ENCODE results near the gene CDK6. TPM values are rescaled to one million over a fixed set of nuclear protein-coding genes. Genes with fewer than 3 reads are reported as not detected.
A peak's percentile ranks its signal among the peaks of the same experiment; 100 is the strongest.

CDK6 gene
- polyA plus RNA-seq, 2 of the 4 experiments (the other 2 are of a cell fraction), result 13.6 to 25.9 TPM

- ChIA-PET CTCF (interaction anchor here (0.6 to 1.2 kb wide), 3 partner anchors 52 to 109 kb away, joined by 3 to 4 read pairs (median 3); no protein-coding TSS in a partner anchor), POLR2A (no interaction called here)
- TF ChIP-seq RAD21 (conservative IDR thresholded peaks at IDR 0.05 in 1 of 2, IDR thresholded peaks at IDR 0.05 in 1 of 2) (no peak), CBX8 (IDR thresholded peaks at IDR 0.05) (no peak), POLR2AphosphoS2 (conservative IDR thresholded peaks at IDR 0.05; ENCODE audit: low read length) (no peak), KDM1A (IDR thresholded peaks at IDR 0.05; ENCODE audit: low read depth) (no peak), SREBF2 (IDR thresholded peaks at IDR 0.05) (no peak), NR3C1 (IDR thresholded peaks at IDR 0.05) (no peak), EHMT2 (IDR thresholded peaks at IDR 0.05; ENCODE audit: low read depth) (no peak), MYC (IDR thresholded peaks at IDR 0.05; ENCODE audit: borderline replicate concordance, low read length) (no peak), EHF (CRISPR knock-in tag; IDR thresholded peaks at IDR 0.05) (no peak), RCOR1 (IDR thresholded peaks at IDR 0.05; ENCODE audit: low read depth, low read length) (no peak), HOXB13 (CRISPR knock-in tag; IDR thresholded peaks at IDR 0.05; ENCODE audit: low read depth) (no peak), REST (IDR thresholded peaks at IDR 0.05) (no peak), HEYL (CRISPR knock-in tag; IDR thresholded peaks at IDR 0.05) (no peak), POLR2A (IDR thresholded peaks at IDR 0.05; ENCODE audit: low read length) (no peak)
- WGBS (ENCODE audit: missing lambda C conversion rate), result 93% methylated on average over 7 of the region's 7 CpGs
- no peak overlapping the region for H3K4me3 ChIP-seq
- FAIRE-seq, result no peak
- DNase-seq (ENCODE audit: low read depth in 1 of 2, low spot score in 1 of 2), result no peak
- no peak for ATAC-seq
- H3K4me1 ChIP-seq, result peaks cover 27% of the 10 kb centered on the region
- H3K9me3 ChIP-seq, result no peaks in the 10 kb centered on the region
- H3K27ac ChIP-seq, result peak overlapping the region in 1 of 2 experiments; percentile 48; a peak in 3 of 6 replicates
- H3K4me2 ChIP-seq, result no peak overlapping the region
Observed at GRCh38 chr7:92729172-92729571, 107.2 kb downstream of the CDK6 start.

- Histone ChIP-seq H3K4me2 (no peak overlapping the region), H3K4me1 (peaks cover 41% of the 10 kb centered on the region), H3K4me3 (no peak overlapping the region), H3K27ac (peak overlapping the region in 1 of 2 experiments; percentile 49; a peak in 3 of 6 replicates), H3K9me3 (no peaks in the 10 kb centered on the region)
- 53% methylated on average over 1 of the region's 1 CpG for WGBS (ENCODE audit: missing lambda C conversion rate)
- FAIRE-seq (peak; percentile 77), DNase-seq (ENCODE audit: low read depth in 1 of 2, low spot score in 1 of 2) (no peak), ATAC-seq (no peak)
- TF ChIP-seq CBX8 (IDR thresholded peaks at IDR 0.05), result no peak
- no peak for TF ChIP-seq CHD2 (IDR thresholded peaks at IDR 0.05; ENCODE audit: low read length, partially characterized antibody)
- no peak for TF ChIP-seq CBX2 (IDR thresholded peaks at IDR 0.05; ENCODE audit: borderline replicate concordance, low read depth)
- TF ChIP-seq HDAC2 (IDR thresholded peaks at IDR 0.05), result no peak
- TF ChIP-seq KDM5A (IDR thresholded peaks at IDR 0.05), result no peak
- no peak for TF ChIP-seq MAX (IDR thresholded peaks at IDR 0.05)
- no peak for TF ChIP-seq ZC3H11A (IDR thresholded peaks at IDR 0.05)
- no peak for TF ChIP-seq MAFK (IDR thresholded peaks at IDR 0.05; ENCODE audit: partially characterized antibody)
- no peak for TF ChIP-seq POLR2AphosphoS2 (conservative IDR thresholded peaks at IDR 0.05; ENCODE audit: low read length)
- TF ChIP-seq NFE2L2 (conservative IDR thresholded peaks at IDR 0.05; ENCODE audit: low read length), result no peak
- no peak for TF ChIP-seq SMC3 (IDR thresholded peaks at IDR 0.05)
- TF ChIP-seq ZNF302 (CRISPR knock-in tag; IDR thresholded peaks at IDR 0.05), result no peak
- TF ChIP-seq JUNB (IDR thresholded peaks at IDR 0.05), result no peak
- no peak for TF ChIP-seq CEBPB (IDR thresholded peaks at IDR 0.05)
- POLR2A ChIA-PET, result no interaction called here
- CTCF ChIA-PET, result interaction anchor here (1.3 kb wide), 1 partner anchor 15 kb away, joined by 3 read pairs; no protein-coding TSS in a partner anchor
Observed at GRCh38 chr7:92727755-92728154, 108.6 kb downstream of the CDK6 start.

Data from A549 (cell line).